Calu3 (cell line): Measurements from ENCODE around the gene CFAP69. TPM values are rescaled to one million over a fixed set of nuclear protein-coding genes. Genes with fewer than 3 reads are reported as not detected.
A peak's percentile ranks its signal among the peaks of the same experiment; 100 is the strongest.

ENCODE experiments used
- Bru-seq: library from RNA; stranded (reverse); fragments of 400-500 nt; gene quantifications from one replicate; lab custom pipeline; 2021; lab: Mats Ljungman, UMichigan
- BruChase-seq, 2 experiments: library from RNA; stranded (reverse); fragments of 400-500 nt; gene quantifications; one replicate each; lab custom pipeline; 2021; lab: Mats Ljungman, UMichigan
- BruUV-seq: library from RNA; stranded (reverse); fragments of 400-500 nt; replicated peaks from 2 replicates; lab custom pipeline; 2021; lab: Mats Ljungman, UMichigan
- CTCF ChIA-PET: fragments of 300-600 bp; sonication (Branson Sonifier 250); formaldehyde crosslinking; loops from one replicate; lab custom pipeline; 2022; ENCODE audit warnings: antibody characterized with exemption; lab: Charles Lee
- DNase-seq: peaks from one replicate; pipeline ENCODE4 v3.0.0; 2022
- H3K27ac Mint-ChIP-seq: one replicate; pipeline ENCODE4 v1.8.0; 2022; ENCODE audit warnings: mixed read lengths; ENCODE audit not compliant: unreplicated experiment
- H3K27me3 Mint-ChIP-seq: one replicate; pipeline ENCODE4 v1.8.0; 2022; ENCODE audit warnings: mixed read lengths; ENCODE audit not compliant: unreplicated experiment
- H3K36me3 Mint-ChIP-seq: one replicate; pipeline ENCODE4 v1.8.0; 2022; ENCODE audit warnings: mild to moderate bottlenecking, moderate library complexity, mixed read lengths; ENCODE audit not compliant: insufficient read depth, unreplicated experiment
- H3K4me1 Mint-ChIP-seq: one replicate; pipeline ENCODE4 v1.8.0; 2022; ENCODE audit warnings: mild to moderate bottlenecking, low read depth, mixed read lengths; ENCODE audit not compliant: unreplicated experiment
- H3K4me3 Mint-ChIP-seq: one replicate; pipeline ENCODE4 v1.8.0; 2022; ENCODE audit warnings: mild to moderate bottlenecking, low read depth, moderate library complexity, mixed read lengths; ENCODE audit not compliant: unreplicated experiment
- H3K9me3 Mint-ChIP-seq: one replicate; pipeline ENCODE4 v1.8.0; 2022; ENCODE audit warnings: low read depth, mixed read lengths; ENCODE audit not compliant: unreplicated experiment
- CTCF ChIP-seq: fragments of 200-600 bp; IDR thresholded peaks from one replicate; pipeline ENCODE4 v1.8.0; 2022; ENCODE audit warnings: antibody characterized with exemption; ENCODE audit not compliant: unreplicated experiment
- intact Hi-C: fragments of 100-400 bp; cut with micrococcal nuclease; formaldehyde crosslinking; loops from one replicate; pipeline ENCODE4 v1.10.0; 2022; ENCODE audit not compliant: unreplicated experiment
- long read RNA-seq: library from polyadenylated mRNA; stranded (forward); transcript quantifications from one replicate; pipeline ENCODE4 v2.0.0, GENCODE V29; 2022
- total RNA-seq: library from RNA; stranded (reverse); gene quantifications from 2 replicates; pipeline ENCODE4 v1.2.3, GENCODE V29; 2022

The CFAP69 gene
- 3.4 and 4.6 TPM in 2 replicates for total RNA-seq
- percentile 48 among the genes with signal in this experiment for Bru-seq, nascent RNA
- BruChase-seq, experiment 1, labeled RNA remaining after a 6-hour chase: percentile 37 among the genes with signal in this experiment
- percentile 44 among the genes with signal in this experiment for BruChase-seq, experiment 2, labeled RNA remaining after a 2-hour chase
- long read RNA-seq, partial matches to known transcripts: 0 of 2 reads
- long read RNA-seq, other reads (novel, unspliced or antisense): 1 of 2 reads

- peak within 1 kb of the TSS; percentile 88 for H3K27ac Mint-ChIP-seq
- intact Hi-C loops: no loop called here
- no peaks in the 10 kb centered on the region for H3K9me3 Mint-ChIP-seq
- peak; percentile 92 for DNase-seq
- H3K36me3 Mint-ChIP-seq: peaks cover 41% of the 10 kb centered on the region
- peak within 1 kb of the TSS; percentile 92 for H3K4me3 Mint-ChIP-seq
- no peaks in the 10 kb centered on the region for H3K27me3 Mint-ChIP-seq
- peaks cover 28% of the 10 kb centered on the region for H3K4me1 Mint-ChIP-seq
- TF ChIP-seq CTCF: no peak
- CTCF ChIA-PET: no interaction called here
- no TSS peak for BruUV-seq
Measured at GRCh38 chr7:90244909-90245851, at the start of gene CFAP69. TSS of gene CFAP69 (plus strand) at chr7:90245174. CDS start at chr7:90245425, 251 bp downstream.

- H3K27me3 Mint-ChIP-seq: no peaks in the 10 kb centered on the region
- intact Hi-C loops: no loop called here
- no peak overlapping the region for H3K4me3 Mint-ChIP-seq
- no peaks in the 10 kb centered on the region for H3K36me3 Mint-ChIP-seq
- TF ChIP-seq CTCF: no peak
- CTCF ChIA-PET: no interaction called here
- no peaks in the 10 kb centered on the region for H3K9me3 Mint-ChIP-seq
- no peak for DNase-seq
- H3K27ac Mint-ChIP-seq: no peak overlapping the region
- BruUV-seq: no TSS peak
- no peaks in the 10 kb centered on the region for H3K4me1 Mint-ChIP-seq
Measured at GRCh38 chr7:90201500-90202195, 43.3 kb upstream of the CFAP69 start.

GRCh38 chr7:90207956-90208355, 37.0 kb upstream of the CFAP69 start:
- intact Hi-C loops: no loop called here
- Mint-ChIP-seq H3K4me1 (no peaks in the 10 kb centered on the region), H3K36me3 (no peaks in the 10 kb centered on the region), H3K4me3 (no peak overlapping the region), H3K27me3 (no peaks in the 10 kb centered on the region), H3K9me3 (no peaks in the 10 kb centered on the region), H3K27ac (no peak overlapping the region)
- CTCF ChIA-PET: no interaction called here
- TF ChIP-seq CTCF: no peak
- BruUV-seq: no TSS peak
- no peak for DNase-seq

- no TSS peak for BruUV-seq
- no peaks in the 10 kb centered on the region for H3K4me1 Mint-ChIP-seq
- intact Hi-C loops: loop anchor here (5.0 kb wide), 1 partner anchor 37 kb away; no protein-coding TSS in a partner anchor
- no peak for TF ChIP-seq CTCF
- H3K27ac Mint-ChIP-seq: no peak overlapping the region
- CTCF ChIA-PET: no interaction called here
- no peak for DNase-seq
- H3K36me3 Mint-ChIP-seq: no peaks in the 10 kb centered on the region
- H3K4me3 Mint-ChIP-seq: no peak overlapping the region
- no peaks in the 10 kb centered on the region for H3K9me3 Mint-ChIP-seq
- no peaks in the 10 kb centered on the region for H3K27me3 Mint-ChIP-seq
Measured at GRCh38 chr7:90209776-90210175, 35.2 kb upstream of the CFAP69 start.
